Posterior vena cava (tissue), 2 donors: ENCODE results near the gene IGFLR1. TPM values are rescaled to one million over a fixed set of nuclear protein-coding genes. Genes with fewer than 3 reads are reported as not detected.
"Not testable (repeated sequence)": the region's sequence is repeated elsewhere in the genome, so short reads cannot be mapped to it uniquely, and the experiment has no call there.

Experiments
- DNase-seq: peaks from one replicate; pipeline ENCODE4 v3.0.0-alpha.2; 2020; ENCODE audit warnings: low spot score
- intact Hi-C, 2 donors: fragments of 100-400 bp; cut with DNase I; formaldehyde crosslinking; loops; one replicate each; pipeline versions ENCODE4 v1.14.1 to v1.14.2; 2022 to 2023
- total RNA-seq, 2 donors: library from RNA; stranded (reverse); fragmentation: NEBNext Ultra II Directional; extraction: Animal tissue kit (Norgen Biotek cat#: 25700); gene quantifications; one replicate each; pipeline ENCODE4 v1.2.1, GENCODE V29; 2021
- donor health status: DM: yes; HTN: yes; CAD: no.
- donor health status: DM: yes; HTN: yes; CAD: no.

IGFLR1 gene
- total RNA-seq, 2 donors from 2014 or later, result 4.3 to 9.3 TPM

- intact Hi-C loops, result no loop called here
- DNase-seq, result no peak
These were observed 36.8 kb upstream of the IGFLR1 start for GRCh38 chr19:35779033-35779432.

- intact Hi-C loops, result no loop called here
- no peak for DNase-seq
These were observed 35.7 kb upstream of the IGFLR1 start for GRCh38 chr19:35777961-35778360.

- DNase-seq, result no peak
- intact Hi-C loops, result no loop called here
These were observed 35.0 kb upstream of the IGFLR1 start for GRCh38 chr19:35777086-35777841.

- no peak for DNase-seq
- intact Hi-C loops, result no loop called here
These were observed 34.0 kb upstream of the IGFLR1 start for GRCh38 chr19:35776102-35776788.

DNA sequence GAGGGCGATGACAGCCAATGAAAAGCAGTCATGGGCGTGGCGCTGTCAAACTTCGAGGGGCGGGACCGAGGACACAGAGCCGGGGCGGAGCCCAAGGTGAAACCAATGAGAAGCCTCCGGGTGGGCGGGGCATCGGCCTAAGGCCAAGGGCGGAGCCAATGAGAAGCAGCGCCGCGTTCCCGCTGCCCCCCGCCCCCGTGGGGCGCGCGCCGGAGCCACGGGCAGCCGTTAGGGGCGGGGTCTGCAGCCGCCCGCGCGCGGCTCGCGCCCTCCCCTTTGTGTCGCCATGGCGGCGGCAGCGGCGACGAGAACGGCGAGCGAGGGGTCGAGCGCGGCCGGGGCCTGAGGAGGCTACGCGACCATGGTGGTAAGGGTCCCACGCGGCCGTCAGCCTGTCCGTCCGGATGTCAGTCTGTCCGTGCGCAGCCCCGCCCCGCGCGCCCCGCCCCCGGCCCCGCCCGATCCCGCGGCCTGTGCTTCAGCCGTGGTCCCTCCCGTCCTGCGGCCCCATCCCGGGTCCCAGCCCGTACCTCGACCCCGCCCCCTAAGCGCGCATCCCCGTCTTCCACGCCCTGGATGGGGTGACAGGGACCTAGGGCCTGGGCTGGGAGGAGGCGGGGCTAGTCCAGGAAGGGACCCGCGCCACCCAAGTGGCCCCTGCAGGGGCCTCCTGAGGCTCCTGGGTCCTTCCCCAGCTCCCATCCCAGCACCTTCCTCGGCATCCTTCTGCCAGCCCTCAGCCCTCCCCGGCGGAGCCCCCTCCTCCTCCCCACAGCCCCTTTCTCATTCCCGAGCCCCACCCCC is 33.2 kb upstream of the IGFLR1 start, which contains the start of gene ARHGAP33:
Gene ARHGAP33, plus strand, starts transcription at position 267 of the 804 bp plus-strand sequence. Its CDS starts 95 bp downstream, at position 362.
- intact Hi-C loops, result no loop called here
- DNase-seq, result peak; percentile 100

- no peak for DNase-seq
- intact Hi-C loops, result no loop called here
These were observed 32.7 kb upstream of the IGFLR1 start for GRCh38 chr19:35775046-35775297.

DNA sequence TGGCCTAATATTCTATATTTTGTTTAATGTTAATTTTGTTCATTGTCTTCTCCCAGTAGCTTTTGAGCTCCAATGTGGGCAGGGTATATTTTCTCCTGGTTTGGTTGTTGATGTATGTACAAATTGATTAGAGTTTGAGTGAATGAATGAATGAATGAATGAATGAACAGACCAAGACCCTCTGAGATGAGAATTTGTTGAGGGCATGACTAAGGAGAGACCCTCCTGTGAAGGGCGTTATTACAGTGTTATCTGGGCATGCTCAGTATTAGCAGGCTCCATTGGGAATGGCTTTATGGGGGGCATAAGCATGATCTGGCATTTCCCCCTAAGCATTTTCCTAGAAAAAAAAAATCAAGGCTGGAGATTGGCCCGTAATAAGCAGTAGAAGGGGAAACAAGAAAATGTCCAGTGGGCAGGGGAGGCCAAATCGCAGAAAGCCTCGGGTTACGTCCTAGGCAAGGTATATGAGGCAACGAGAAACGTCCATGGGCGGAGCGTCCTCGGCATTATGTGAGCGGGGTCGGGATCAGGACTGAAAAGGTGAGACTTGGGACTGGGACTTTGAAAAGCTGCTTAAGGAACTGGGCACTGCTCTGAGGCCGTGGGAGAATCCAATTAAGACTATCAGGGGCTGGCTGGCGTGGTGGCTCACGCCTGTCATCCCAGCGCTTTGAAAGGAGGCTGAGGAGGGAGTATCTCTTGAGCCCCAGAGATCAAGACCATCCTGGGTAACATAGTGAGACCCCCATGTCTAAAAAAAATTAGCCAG is 32.2 kb upstream of the IGFLR1 start:
- no peak for DNase-seq
- intact Hi-C loops, result no loop called here

DNA sequence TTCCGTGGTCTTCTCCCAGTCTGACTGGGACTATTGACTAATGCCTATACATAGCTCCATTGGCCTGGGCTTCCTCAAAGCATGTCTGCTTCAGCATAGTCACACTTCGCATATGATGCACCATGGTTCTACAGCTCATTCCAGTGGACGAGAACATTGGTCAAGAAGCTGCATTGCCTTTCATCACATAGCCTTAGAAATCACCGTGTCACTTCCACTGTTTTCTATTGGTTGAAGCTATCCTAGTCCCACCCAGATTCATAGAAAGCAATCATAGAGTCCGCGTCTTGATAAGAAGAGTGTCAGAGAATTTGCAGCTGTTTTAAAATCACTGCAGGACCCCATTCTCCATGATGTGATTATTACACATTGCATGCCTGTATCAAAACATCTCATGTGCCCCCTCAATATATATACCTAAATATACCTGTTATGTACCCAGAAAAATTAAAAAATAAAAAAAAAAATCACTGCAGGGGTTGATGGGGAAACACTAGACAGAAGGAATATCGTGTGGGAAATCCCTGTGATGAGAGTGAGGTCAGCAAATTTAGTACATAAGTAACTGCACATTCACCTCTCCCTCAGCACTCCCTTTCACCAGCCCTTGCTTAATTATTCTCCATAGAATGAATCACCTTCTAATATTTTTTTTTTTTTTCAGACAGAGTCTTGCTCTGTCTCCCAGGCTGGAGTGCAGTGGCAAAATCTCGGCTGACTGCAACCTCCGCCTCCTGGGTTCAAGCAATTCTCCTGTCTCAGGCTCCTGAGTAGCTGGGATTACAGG is 31.0 kb upstream of the IGFLR1 start:
- intact Hi-C loops, result no loop called here
- no peak for DNase-seq

- intact Hi-C loops, result not testable (repeated sequence)
These were observed 30.1 kb upstream of the IGFLR1 start for GRCh38 chr19:35772362-35772761.

GRCh38 chr19:35768082-35768421 is 25.8 kb upstream of the IGFLR1 start:
- DNase-seq, result no peak
- intact Hi-C loops, result no loop called here

More at GRCh38 chr19:35772362-35772761, 30.1 kb upstream of the IGFLR1 start:
- not testable (repeated sequence) for DNase-seq

GRCh38 chr19:35767288-35768081 is 25.2 kb upstream of the IGFLR1 start:
- intact Hi-C loops, result no loop called here

GRCh38 chr19:35766571-35767104 is 24.4 kb upstream of the IGFLR1 start:
- intact Hi-C loops, result no loop called here
- no peak for DNase-seq

More at GRCh38 chr19:35767288-35768081, 25.2 kb upstream of the IGFLR1 start:
- DNase-seq, result no peak

DNA sequence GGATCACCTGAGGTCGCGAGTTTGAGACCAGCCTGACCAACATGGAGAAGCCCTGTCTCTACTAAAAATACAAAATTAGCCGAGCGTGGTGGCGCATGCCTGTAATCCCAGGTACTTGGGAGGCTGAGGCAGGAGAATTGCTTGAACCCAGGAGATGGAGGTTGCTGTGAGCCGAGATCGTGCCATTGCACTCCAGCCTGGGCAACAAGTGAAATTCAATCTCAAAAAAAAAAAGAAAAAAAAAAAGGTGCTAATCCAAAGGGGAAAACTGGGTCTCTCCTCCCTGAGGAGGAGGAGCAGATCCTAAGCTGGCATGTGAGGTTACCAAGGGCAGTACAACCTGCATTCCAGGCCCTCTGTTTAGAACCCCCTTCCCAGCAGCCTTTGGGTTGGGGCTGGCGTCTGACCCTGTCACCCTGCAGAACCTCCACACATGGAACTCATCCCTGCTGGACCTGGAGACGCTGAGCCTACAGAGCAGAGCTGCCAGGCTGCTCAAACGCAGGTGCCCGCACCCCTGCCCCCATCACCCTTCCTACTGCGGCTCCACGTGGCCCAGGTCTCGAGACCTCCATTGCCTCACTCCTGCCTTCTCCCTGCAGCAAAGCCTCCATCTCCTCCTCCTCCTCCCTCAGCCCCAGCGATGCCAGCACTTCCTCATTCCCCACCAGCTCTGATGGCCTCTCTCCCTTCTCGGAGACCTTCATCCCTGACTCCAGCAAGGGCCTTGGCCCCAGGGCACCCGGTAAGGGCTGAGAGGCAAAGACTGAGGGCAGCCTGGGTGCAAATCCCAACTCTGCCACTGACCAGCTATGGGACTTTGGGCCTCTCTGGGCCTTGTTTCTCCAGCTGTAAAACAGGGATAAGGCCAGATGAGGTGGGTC is 22.4 kb upstream of the IGFLR1 start:
- intact Hi-C loops, result no loop called here
- DNase-seq, result no peak

DNA sequence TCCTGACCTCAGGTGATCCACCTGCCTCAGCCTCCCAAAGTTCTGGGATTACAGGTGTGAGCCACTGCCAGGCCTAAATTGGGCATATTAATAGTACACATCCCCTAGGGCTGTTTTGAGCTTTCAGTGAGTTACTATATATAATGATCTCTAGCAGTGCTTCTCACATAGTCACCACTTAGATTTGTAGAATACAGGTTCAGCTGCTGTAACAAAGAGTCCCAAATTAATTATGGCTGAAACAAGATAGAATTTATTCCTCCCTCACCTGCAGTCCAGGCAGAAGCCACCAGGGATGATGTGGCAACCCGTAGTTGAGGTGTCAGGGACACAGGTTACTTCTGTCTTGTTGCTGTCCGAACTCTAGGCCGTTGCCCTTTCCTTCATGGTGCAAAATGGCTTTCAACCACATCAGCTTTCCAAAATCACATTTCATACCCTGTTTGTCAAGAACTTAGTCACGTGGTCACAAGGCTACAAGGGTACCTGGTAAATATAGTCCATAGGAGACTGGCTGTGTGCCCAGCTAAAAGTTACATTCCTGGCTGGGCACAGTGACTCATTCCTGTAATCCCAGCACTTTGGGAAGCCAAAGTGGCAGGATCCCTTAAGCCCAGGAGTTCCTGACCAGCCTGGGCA is 18.6 kb upstream of the IGFLR1 start:
- DNase-seq, result no peak
- intact Hi-C loops, result no loop called here

GRCh38 chr19:35759697-35760096 is 17.4 kb upstream of the IGFLR1 start:
- DNase-seq, result no peak

More at GRCh38 chr19:35759697-35760096, 17.4 kb upstream of the IGFLR1 start:
- intact Hi-C loops, result no loop called here
